ENCODE data around the gene G6PC1.

DNA sequence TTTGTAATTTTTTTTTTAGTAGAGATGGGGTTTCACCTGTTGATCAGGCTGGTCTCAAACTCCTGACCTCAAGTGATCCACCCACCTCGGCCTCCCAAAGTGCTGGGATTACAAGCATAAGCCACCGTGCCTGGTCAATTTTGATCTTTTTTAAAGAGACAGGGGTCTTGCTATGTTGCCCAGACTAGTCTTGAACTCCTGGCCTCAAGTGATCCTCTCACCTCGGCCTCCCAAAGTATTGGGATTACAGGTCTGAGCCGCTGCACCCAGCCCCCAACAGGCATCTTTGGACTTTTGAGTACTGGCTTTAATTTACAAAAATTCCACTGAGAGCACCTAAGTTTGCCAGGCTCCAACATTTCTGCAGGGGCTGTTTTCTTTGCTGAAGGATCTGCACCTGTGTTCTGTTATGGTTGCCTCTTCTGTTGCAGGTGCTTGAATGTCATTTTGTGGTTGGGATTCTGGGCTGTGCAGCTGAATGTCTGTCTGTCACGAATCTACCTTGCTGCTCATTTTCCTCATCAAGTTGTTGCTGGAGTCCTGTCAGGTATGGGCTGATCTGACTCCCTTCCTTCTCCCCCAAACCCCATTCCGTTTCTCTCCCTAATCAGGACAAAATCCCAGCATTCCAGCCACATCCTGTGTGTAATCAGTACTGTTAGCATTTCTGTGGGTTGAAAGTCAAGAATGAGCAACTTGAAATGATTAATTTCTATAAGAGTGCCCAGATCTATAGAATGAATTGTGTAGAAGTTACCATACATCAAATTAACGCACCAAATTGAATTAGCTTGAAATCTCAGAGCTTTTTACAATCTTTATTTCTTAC, 8.5 kb downstream of the G6PC1 start:
- TF ChIP-seq, protein P1, sequence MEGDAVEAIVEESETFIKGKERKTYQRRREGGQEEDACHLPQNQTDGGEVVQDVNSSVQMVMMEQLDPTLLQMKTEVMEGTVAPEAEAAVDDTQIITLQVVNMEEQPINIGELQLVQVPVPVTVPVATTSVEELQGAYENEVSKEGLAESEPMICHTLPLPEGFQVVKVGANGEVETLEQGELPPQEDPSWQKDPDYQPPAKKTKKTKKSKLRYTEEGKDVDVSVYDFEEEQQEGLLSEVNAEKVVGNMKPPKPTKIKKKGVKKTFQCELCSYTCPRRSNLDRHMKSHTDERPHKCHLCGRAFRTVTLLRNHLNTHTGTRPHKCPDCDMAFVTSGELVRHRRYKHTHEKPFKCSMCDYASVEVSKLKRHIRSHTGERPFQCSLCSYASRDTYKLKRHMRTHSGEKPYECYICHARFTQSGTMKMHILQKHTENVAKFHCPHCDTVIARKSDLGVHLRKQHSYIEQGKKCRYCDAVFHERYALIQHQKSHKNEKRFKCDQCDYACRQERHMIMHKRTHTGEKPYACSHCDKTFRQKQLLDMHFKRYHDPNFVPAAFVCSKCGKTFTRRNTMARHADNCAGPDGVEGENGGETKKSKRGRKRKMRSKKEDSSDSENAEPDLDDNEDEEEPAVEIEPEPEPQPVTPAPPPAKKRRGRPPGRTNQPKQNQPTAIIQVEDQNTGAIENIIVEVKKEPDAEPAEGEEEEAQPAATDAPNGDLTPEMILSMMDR (tag by site-specific recombination; IDR thresholded peaks at IDR 0.05): no peak
- TF ChIP-seq ZNF558 (tag by site-specific recombination; IDR thresholded peaks at IDR 0.05) (no peak), ZNF521 (tag by site-specific recombination; IDR thresholded peaks at IDR 0.05) (no peak), ZNF274 (IDR thresholded peaks at IDR 0.05; ENCODE audit: low read length) (no peak), ZNF274 (tag by site-specific recombination; IDR thresholded peaks at IDR 0.05; ENCODE audit: borderline replicate concordance) (no peak), ZNF626 (tag by site-specific recombination; IDR thresholded peaks at IDR 0.05) (no peak), ZBTB1 (tag by site-specific recombination; IDR thresholded peaks at IDR 0.05) (no peak), ZNF302 (tag by site-specific recombination; IDR thresholded peaks at IDR 0.05; ENCODE audit: low read depth) (no peak), ZNF555 (tag by site-specific recombination; conservative IDR thresholded peaks at IDR 0.05) (no peak), ZNF24 (tag by site-specific recombination; IDR thresholded peaks at IDR 0.05) (no peak), ZNF701 (tag by site-specific recombination; IDR thresholded peaks at IDR 0.05) (no peak)
- TF ChIP-seq, protein P2, sequence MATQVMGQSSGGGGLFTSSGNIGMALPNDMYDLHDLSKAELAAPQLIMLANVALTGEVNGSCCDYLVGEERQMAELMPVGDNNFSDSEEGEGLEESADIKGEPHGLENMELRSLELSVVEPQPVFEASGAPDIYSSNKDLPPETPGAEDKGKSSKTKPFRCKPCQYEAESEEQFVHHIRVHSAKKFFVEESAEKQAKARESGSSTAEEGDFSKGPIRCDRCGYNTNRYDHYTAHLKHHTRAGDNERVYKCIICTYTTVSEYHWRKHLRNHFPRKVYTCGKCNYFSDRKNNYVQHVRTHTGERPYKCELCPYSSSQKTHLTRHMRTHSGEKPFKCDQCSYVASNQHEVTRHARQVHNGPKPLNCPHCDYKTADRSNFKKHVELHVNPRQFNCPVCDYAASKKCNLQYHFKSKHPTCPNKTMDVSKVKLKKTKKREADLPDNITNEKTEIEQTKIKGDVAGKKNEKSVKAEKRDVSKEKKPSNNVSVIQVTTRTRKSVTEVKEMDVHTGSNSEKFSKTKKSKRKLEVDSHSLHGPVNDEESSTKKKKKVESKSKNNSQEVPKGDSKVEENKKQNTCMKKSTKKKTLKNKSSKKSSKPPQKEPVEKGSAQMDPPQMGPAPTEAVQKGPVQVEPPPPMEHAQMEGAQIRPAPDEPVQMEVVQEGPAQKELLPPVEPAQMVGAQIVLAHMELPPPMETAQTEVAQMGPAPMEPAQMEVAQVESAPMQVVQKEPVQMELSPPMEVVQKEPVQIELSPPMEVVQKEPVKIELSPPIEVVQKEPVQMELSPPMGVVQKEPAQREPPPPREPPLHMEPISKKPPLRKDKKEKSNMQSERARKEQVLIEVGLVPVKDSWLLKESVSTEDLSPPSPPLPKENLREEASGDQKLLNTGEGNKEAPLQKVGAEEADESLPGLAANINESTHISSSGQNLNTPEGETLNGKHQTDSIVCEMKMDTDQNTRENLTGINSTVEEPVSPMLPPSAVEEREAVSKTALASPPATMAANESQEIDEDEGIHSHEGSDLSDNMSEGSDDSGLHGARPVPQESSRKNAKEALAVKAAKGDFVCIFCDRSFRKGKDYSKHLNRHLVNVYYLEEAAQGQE (tag by site-specific recombination; IDR thresholded peaks at IDR 0.05): no peak
- TF ChIP-seq, protein P3, sequence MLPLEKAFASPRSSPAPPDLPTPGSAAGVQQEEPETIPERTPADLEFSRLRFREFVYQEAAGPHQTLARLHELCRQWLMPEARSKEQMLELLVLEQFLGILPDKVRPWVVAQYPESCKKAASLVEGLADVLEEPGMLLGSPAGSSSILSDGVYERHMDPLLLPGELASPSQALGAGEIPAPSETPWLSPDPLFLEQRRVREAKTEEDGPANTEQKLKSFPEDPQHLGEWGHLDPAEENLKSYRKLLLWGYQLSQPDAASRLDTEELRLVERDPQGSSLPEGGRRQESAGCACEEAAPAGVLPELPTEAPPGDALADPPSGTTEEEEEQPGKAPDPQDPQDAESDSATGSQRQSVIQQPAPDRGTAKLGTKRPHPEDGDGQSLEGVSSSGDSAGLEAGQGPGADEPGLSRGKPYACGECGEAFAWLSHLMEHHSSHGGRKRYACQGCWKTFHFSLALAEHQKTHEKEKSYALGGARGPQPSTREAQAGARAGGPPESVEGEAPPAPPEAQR (tag by site-specific recombination; IDR thresholded peaks at IDR 0.05): no peak
- TF ChIP-seq, protein P4, sequence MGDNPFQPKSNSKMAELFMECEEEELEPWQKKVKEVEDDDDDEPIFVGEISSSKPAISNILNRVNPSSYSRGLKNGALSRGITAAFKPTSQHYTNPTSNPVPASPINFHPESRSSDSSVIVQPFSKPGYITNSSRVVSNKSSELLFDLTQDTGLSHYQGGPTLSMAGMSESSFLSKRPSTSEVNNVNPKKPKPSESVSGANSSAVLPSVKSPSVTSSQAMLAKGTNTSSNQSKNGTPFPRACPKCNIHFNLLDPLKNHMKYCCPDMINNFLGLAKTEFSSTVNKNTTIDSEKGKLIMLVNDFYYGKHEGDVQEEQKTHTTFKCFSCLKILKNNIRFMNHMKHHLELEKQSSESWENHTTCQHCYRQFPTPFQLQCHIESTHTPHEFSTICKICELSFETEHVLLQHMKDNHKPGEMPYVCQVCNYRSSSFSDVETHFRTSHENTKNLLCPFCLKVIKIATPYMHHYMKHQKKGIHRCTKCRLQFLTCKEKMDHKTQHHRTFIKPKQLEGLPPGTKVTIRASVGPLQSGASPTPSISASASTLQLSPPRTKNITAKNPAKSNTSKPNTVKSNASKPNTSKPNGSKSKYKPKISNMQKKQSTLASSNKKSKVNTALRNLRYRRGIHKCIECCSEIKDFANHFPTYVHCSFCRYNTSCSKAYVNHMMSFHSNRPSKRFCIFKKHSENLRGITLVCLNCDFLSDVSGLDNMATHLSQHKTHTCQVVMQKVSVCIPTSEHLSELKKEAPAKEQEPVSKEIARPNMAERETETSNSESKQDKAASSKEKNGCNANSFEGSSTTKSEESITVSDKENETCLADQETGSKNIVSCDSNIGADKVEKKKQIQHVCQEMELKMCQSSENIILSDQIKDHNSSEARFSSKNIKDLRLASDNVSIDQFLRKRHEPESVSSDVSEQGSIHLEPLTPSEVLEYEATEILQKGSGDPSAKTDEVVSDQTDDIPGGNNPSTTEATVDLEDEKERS (tag by site-specific recombination; IDR thresholded peaks at IDR 0.05): no peak
